GM12892 (cell line): ENCODE results near the gene MED13L.

Experiments
- POLR2A ChIP-seq: IDR thresholded peaks from 2 replicates; pipeline ENCODE4 v1.6.1; 2011; ENCODE audit warnings: low read depth, low read length, control low read depth
- POLR2AphosphoS5 ChIP-seq: IDR thresholded peaks from 2 replicates; pipeline ENCODE4 v1.6.1; 2011; ENCODE audit warnings: low read depth, low read length, control low read depth
- TAF1 ChIP-seq: IDR thresholded peaks from 2 replicates; pipeline ENCODE4 v1.6.1; 2011; ENCODE audit warnings: low read depth, mild to moderate bottlenecking, control low read depth, low read length, borderline replicate concordance

DNA sequence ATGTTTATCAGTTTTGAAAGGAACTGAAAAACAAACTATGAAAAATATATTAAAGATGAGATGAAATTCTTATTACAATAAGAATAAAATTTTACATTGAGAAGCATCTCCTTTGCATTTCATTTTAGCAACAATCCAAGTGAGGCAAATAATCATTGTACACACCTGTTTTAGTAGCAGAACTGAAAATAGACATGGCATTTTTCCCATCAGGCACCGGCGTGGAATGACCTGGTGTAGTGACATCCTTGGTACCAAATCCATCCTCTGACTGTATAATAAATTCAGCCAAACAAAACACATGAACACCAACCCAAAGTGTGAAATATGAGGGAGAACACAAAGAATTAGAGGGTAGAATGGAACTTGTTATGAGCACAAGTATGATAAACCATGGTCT, 271.4 kb downstream of the MED13L start:
- no peak for TF ChIP-seq POLR2AphosphoS5
- no peak for TF ChIP-seq POLR2A
- no peak for TF ChIP-seq TAF1
